HG02943 (cell line): ENCODE data around the gene TYW1B.
"Not testable (repeated sequence)": the region's sequence is repeated elsewhere in the genome, so short reads cannot be mapped to it uniquely, and the experiment has no call there.

Experiments
- ATAC-seq: cut with Tn5 transposase; IDR thresholded peaks from one replicate; pipeline ENCODE4 v1.9.1; 2021; ENCODE audit warnings: mild to moderate bottlenecking, low read depth, moderate library complexity; ENCODE audit not compliant: unreplicated experiment

The TYW1B gene

DNA sequence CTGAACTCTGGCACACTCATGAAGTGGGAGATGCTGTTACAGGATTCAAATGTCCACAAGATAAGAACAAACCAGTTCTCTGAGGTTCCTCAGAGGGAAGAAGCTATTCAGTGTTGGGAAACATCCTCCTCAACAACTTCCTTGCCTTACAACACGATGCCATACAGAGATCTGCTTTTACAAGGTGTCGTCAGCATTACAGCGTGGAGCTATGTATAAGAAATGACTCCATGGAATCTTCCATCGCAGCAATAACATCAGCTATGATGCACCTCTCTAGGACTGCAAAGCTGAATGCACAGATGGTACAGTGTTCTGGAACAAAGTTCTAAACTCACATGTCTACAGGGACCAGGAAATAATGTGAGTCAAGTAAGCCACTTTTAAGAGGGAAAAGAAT is 122.3 kb downstream of the TYW1B start:
- ATAC-seq, result not testable (repeated sequence)

DNA sequence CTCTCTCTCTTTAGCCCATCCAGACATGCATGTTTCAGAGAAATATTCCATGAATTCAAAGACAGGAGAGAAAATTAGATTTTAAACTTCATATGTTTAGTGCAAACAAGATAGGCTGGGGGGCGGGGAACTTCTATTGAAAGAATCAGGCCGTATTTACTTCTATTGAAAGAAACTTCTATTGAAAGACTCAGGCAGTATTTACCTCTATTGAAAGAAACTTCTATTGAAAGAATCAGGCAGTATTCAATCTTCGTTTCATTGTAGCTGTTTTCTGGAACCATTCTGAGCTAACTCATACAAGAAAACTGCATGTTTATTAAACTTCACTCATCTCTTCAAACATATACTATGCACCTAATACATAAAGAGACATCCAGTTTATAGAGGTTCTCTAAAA is 123.1 kb downstream of the TYW1B start:
- ATAC-seq, result no peak

DNA sequence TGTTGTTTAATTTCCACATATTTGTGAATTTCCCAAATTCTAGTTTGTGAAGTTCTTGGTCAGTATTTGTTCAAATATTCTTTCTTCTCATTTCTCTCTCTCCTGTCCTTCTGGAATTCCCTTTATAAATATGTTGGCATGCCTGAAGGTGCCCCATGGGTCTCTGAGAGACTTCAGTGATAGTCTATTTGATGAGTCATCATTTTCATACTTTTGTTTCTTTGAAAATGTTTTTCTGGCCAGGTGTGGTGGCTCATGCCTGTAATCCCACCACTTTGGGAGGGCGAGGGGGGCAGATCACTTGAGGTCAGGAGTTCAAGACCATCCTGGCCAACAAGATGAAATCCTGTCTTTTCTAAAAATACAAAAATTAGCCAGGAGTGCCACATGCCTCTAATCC is 127.5 kb downstream of the TYW1B start:
- ATAC-seq, result not testable (repeated sequence)

DNA sequence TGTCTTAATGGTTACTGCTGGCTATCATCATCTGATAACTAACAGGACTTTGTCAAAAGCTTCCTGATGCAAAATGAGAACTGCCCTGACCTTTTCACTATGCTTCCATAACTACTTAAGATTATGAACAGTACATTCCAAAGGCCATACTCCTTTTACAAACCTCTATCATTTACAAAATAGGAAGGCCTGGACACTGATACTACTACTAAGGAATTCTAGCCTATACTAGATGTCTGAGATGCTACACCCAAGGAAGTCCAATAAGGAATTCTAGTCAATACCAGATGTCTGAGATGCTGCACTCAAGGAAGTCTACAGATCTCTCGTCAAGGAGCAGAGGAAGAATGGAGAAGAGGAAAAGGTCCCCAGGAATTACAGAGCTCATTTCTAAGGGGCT is 130.9 kb downstream of the TYW1B start:
- ATAC-seq, result not testable (repeated sequence)

DNA sequence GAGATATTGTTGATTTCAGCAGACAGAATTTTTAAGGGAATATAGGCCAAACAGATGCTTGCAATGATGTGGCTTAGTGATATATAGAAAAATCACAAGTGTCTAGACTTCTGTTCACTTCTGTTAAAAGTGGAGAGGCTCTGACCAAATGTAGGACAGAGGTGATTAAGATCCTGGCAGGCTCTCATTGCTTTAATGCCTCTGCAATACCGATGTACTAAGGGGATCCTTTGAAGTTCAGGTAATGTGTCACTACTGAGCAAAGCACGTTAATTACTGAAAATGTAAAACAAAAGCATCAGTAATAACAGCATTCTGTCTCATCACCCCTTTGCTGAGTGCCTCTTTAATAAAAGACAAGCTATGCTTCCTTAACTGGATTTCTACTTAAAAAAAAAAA is 131.4 kb downstream of the TYW1B start:
- not testable (repeated sequence) for ATAC-seq

DNA sequence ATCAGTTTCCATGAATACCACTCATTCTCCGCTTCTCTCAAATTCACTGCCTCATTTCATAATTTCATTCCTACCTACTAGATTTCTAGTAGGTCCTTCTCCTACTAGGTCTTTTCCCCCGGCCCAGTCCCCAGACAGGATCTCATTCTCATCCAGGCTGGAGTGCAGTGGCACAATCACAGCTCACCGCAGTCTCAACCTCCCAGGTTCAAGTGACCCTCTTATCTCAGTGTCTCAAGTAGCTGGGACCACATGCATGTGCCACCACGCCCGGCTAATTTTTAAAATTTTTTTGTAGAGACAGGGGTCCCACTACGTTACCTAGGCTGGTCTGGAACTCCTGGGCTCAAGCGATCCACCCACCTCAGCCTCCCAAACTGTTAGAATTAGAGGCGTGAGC is 132.5 kb downstream of the TYW1B start:
- ATAC-seq, result not testable (repeated sequence)

DNA sequence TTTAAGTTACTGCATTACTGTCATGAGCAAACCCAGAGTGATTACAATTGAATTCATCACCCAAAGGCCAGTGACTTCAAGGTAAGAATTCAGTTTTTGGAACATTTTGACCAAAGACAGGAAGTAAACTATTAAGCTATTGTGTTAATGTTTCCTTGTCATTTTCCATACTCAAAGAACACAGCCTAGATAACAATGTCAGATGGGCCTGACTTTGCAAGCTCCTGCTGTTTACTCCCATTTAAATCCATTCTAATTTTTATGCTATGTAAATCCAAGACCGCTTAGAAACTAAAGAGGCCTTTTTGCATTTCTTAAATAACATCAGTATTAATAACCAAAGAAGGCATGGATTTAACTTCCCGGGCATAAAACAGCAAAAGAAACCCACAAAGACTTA is 136.6 kb downstream of the TYW1B start:
- not testable (repeated sequence) for ATAC-seq

DNA sequence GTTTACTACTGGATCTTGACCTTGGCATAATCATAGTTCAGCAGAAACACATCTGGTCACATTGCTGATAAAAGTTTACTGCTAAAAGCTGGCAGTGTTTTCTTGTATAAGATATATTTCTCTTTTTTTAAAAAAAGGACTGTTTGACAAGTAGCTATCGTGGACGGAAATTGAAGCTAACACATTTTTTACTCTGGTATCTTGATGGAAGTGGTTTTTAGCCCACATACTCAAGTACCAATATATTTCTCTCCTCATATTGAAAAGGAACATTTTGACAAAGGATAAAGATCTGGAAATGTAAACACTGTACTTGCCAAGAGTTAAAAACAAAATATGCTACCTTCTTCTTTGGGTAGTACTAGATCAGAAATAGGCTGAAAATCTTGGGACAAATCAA is 137.8 kb downstream of the TYW1B start:
- ATAC-seq, result not testable (repeated sequence)

DNA sequence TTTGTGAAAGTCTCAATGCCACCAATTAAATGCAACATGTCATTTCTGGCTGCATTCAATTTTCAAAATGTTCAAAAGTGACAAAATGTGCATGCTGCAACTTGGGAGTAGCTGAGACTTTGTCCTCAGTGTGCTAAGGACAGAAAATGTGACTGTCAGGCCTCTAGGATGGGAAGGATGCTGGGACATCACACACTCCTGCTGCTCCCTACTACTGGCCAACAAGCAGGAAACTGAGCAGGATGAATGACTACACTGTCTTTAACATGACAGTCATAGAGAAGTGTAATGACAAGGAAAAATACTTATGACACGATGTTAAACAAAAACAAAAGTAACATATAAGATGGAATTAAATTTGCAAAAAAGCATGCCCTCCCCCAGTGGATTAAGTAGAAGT is 138.7 kb downstream of the TYW1B start:
- not testable (repeated sequence) for ATAC-seq

DNA sequence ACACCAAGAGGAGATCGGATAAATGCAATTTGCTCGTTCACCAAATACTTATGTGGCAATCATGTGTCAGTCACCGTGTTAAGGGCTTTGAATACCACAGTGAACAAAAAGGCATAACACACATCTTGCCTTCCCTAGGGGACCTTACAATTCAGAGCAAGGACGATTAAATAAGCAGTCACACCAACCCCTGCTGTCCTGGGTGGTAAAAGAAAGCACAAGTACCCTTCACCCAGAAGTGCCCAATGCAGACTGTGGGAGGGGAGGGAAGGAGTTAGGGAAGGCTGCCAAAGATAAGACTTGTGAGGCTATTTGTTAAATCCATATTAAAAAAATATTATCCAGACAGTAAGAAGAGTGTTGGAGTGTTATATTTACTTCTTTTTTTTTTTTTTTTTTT is 146.8 kb downstream of the TYW1B start:
- ATAC-seq, result not testable (repeated sequence)

GRCh38 chr7:72676880-72677279 is 151.1 kb downstream of the TYW1B start:
- not testable (repeated sequence) for ATAC-seq

GRCh38 chr7:72676086-72676690 is 151.8 kb downstream of the TYW1B start:
- ATAC-seq, result not testable (repeated sequence)

- not testable (repeated sequence) for ATAC-seq
Observed at GRCh38 chr7:72675686-72676085, 152.3 kb downstream of the TYW1B start.

DNA sequence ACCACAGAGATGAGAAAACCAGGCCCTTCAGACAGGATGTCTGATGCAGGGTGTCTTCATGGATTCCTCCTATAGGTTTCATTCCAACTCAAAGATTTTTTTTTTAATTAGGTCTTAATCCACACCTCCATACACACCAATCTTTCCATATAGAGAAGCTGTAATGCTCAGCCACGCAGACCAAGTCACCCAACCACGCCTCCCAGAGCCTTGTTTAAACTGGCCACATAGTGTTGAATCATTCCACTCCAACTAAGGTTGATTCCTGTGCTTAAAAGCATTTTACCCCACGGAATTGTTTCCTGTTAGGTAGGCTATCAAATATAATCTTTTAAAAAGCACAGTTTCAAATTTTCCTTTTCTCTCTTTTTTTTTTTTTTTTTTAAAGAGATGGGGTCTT is 153.6 kb downstream of the TYW1B start:
- no peak for ATAC-seq

DNA sequence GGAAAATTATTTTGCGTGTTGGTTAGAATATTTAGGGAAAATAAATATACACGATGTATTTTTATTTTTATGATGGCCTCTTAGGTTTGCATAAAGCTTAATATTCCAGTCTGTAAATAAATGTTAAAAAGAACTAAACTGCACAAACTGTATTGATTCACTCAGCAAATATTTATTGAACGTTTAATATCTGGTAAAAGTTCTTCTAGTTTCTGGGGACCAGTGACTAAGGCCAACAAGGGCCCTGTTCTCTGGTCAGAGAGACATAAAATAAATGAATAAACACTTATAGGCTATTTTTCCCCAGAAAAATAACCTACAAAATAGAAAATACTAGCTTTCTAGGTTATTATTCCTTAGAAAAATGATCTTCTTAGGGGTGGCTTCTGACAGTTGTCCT is 157.2 kb downstream of the TYW1B start:
- ATAC-seq, result not testable (repeated sequence)

DNA sequence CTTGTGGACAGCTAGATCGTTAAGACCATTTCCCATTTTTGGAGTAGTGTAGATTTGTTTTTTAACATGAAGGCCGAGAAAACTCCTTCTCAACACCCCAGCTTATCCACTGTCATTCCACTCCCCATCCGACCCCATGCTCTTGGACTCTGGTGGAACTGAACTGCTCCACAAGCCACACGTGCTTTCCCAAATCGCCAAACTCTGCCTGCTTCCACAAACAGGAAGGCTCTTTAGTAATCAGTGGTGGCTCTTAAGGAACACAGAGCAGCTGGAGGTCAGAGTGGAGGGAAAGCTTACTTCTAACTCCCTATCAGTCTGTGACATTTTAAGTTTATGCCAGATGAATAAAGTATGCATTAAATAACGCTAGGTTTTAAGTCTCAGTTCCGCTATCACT is 159.6 kb downstream of the TYW1B start:
- ATAC-seq, result not testable (repeated sequence)

GRCh38 chr7:72667049-72667448 is 161.0 kb downstream of the TYW1B start:
- ATAC-seq, result not testable (repeated sequence)

GRCh38 chr7:72648574-72648973 is 179.4 kb downstream of the TYW1B start:
- not testable (repeated sequence) for ATAC-seq

DNA sequence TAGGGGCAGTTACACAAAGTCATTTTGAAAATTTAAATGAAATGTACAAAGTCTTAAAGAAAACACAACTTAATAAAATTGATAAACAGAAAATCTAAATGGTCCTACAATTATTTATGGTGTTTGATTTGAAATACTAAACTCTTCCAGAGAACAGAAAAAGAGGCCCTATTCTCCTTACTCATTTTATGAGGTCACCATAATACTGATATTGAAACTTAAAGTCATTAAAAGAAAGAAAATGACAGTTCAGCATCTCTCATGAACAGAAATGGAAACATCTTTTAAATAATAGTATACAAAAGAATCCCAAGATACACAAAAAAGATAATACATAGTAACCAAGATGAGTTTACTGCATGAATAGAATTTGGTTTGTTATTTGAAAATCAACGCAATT is 184.3 kb downstream of the TYW1B start:
- ATAC-seq, result not testable (repeated sequence)

DNA sequence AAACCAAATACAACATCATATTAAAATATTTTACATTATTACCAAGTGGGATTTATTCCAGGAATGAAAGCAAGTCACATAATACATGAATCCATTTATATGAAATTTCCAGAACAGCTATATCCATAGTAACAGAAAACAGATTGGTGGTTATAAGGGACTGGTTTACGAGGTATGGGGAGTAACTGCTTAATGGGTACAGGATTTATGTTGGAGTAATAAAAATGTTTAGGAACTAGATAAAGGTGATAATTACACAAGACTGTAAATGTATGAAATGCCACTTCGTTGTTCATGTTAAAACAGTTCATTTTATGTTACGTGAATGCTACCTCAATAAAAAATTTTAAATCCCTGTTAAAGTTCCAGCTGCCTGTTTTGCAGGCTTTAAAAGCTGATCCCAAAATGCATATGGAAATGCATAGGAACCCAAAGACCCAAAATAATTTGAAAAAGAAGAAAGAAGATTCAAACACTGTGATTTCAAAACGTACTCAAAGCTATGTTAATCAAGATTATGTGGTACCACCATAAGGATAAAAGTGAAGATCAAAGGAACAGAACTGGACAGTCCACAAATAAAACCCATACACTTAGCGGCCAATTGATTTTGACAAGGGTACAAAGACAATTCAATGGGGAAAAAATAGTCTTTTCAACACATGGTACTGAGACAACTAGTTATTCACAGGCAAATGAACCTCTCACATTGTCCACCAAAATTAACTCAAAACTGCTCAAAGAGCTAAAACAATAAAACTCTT is 186.3 kb downstream of the TYW1B start:
- not testable (repeated sequence) for ATAC-seq

DNA sequence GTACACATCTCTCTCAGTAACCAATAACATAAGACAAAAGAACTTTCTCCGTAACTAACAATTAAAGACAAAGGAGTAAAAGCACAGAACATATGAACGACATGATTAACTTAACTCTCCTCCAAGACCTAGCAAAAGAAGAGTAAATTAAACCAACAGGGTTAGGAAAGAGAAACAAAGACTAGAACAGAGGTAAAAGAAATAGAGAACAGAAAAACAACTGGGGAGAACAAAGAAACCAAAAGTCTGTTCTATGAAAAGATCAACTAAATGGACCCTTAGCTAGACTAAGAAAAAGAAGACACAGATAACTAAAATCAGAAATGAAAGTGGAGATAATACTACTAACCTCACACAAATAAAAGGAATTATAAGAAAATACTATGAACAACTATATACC is 187.3 kb downstream of the TYW1B start:
- not testable (repeated sequence) for ATAC-seq
